Activated T-helper 1 cell treated with anti-CD3 and anti-CD28 coated beads, Interleukin-12 subunit alpha, Interleukin-12 subunit beta, Interleukin-2, Interleukin-4 antibody, amounts not matched to agents 30 ng/mL and 10 ng/mL and 1 ng/mL, durations not matched to agents 14 hours and 24 hours and 36 hours (primary cell): ENCODE measurements around the gene SRSF10. TPM values are rescaled to one million over a fixed set of nuclear protein-coding genes. Genes with fewer than 3 reads are reported as not detected.
"Not testable (repeated sequence)": the region's sequence is repeated elsewhere in the genome, so short reads cannot be mapped to it uniquely, and the experiment has no call there.

Experiments used
- DNase-seq: peaks from one replicate; pipeline ENCODE4 v3.0.0; 2021; ENCODE audit warnings: low spot score
- H3K27ac Mint-ChIP-seq: one replicate; pipeline ENCODE4 v1.8.0; 2021; ENCODE audit warnings: mild to moderate bottlenecking, mixed read lengths
- H3K27me3 Mint-ChIP-seq: one replicate; pipeline ENCODE4 v1.8.0; 2022; ENCODE audit warnings: mild to moderate bottlenecking, moderate library complexity, mixed read lengths; ENCODE audit not compliant: insufficient read depth
- H3K36me3 Mint-ChIP-seq: one replicate; pipeline ENCODE4 v1.8.0; 2021; ENCODE audit warnings: low read depth, mixed read lengths
- H3K4me1 Mint-ChIP-seq: one replicate; pipeline ENCODE4 v1.8.0; 2021; ENCODE audit warnings: low read depth, mixed read lengths
- H3K4me3 Mint-ChIP-seq: one replicate; pipeline ENCODE4 v1.8.0; 2021; ENCODE audit warnings: mild to moderate bottlenecking, moderate library complexity, mixed read lengths
- H3K9me3 Mint-ChIP-seq: one replicate; pipeline ENCODE4 v1.8.0; 2021; ENCODE audit warnings: mixed read lengths
- intact Hi-C: fragments of 100-400 bp; cut with micrococcal nuclease; formaldehyde crosslinking; loops from one replicate; pipeline ENCODE4 v1.15.1; 2024
- total RNA-seq: library from RNA; stranded (reverse); gene quantifications from 2 replicates; pipeline ENCODE4 v1.2.3, GENCODE V29; 2022

SRSF10 gene
- total RNA-seq, 1 donor from 2014 or later = 238 TPM

- intact Hi-C loops = no loop called here
These were observed 29.3 kb upstream of the SRSF10 start for GRCh38 chr1:24009406-24009805.

DNA sequence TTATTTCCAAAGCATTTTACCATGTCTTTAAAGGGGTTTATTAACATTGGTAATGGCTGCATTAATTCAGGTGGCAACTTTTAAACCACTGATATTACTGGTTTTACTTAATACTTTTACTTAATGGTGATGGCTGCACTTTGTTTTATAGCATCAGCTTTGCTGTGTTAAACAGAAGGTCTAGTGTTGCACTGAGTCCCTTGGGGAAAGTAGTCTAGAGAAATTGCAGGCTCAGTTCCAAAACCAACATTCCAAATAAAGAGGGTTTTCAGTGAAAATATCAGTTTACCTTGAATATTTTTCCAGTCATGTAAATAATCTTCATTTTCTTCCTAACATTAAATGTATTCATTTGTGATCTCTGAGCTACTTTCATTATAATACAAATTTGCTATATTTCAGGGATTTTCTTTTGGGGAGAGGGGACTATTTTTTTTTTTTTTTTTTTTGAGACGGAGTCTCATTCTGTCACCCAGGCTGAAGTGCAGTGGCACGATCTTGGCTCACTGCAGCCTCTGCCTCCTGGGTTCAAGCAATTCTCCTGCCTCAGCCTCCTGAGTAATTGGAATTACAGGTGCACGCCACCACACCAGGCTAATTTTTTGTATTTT is 28.6 kb upstream of the SRSF10 start:
- intact Hi-C loops = not testable (repeated sequence)

More at GRCh38 chr1:24009406-24009805, 29.3 kb upstream of the SRSF10 start:
- Mint-ChIP-seq H3K4me1 (no peaks in the 10 kb centered on the region), H3K9me3 (no peaks in the 10 kb centered on the region), H3K27me3 (peaks cover 7% of the 10 kb centered on the region), H3K27ac (no peak overlapping the region), H3K4me3 (no peak overlapping the region), H3K36me3 (no peaks in the 10 kb centered on the region)
- DNase-seq = no peak

DNA sequence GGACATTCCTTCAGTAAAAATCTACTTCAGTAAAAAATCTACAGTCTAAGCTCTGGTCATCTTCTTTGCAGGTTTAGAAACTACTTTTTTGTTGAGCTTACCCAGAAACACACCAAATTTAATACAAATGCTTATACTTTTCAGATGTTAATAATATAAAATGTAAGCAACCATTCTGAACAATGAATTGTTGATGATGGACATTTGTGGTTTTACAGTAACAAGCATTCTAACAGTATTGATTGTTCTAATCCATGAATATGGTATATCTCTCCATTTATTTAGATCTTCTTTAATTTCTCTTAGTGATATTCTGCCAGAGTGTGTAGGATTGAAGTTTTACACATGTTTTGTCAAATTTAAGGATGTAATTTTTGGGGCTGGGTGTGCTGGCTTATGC is 27.0 kb upstream of the SRSF10 start:
- H3K27me3 Mint-ChIP-seq = peaks cover 18% of the 10 kb centered on the region
- no peaks in the 10 kb centered on the region for H3K9me3 Mint-ChIP-seq
- H3K36me3 Mint-ChIP-seq = no peaks in the 10 kb centered on the region
- no peaks in the 10 kb centered on the region for H3K4me1 Mint-ChIP-seq
- no peak for DNase-seq
- intact Hi-C loops = no loop called here
- H3K27ac Mint-ChIP-seq = no peak overlapping the region
- H3K4me3 Mint-ChIP-seq = no peak overlapping the region

More for the DNA sequence above, 28.6 kb upstream of the SRSF10 start:
- not testable (repeated sequence) for H3K9me3 Mint-ChIP-seq, H3K4me3 Mint-ChIP-seq, H3K4me1 Mint-ChIP-seq, H3K36me3 Mint-ChIP-seq, H3K27ac Mint-ChIP-seq, DNase-seq
- peaks cover 10% of the 10 kb centered on the region for H3K27me3 Mint-ChIP-seq

DNA sequence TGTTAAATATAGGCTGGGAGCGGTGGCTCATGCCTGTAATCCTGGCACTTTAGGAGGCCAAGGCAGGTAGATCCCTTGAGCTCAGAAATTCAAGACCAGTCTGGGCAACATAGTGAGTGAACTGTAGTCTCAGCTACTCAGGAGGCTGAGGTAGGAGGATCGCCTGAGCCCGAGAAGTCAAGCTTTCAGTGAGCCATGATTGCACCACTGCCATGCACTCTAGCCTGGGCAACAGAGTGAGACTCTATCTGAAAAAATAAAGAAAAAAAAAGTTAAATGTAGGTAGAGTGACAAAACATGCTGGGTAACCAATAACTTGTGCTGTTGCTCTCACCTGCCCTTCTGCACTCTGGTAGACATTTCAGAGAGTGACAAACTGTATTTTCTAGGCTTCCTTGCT is 25.0 kb upstream of the SRSF10 start:
- no peaks in the 10 kb centered on the region for H3K9me3 Mint-ChIP-seq
- H3K4me1 Mint-ChIP-seq = no peaks in the 10 kb centered on the region
- H3K4me3 Mint-ChIP-seq = no peak overlapping the region
- intact Hi-C loops = no loop called here
- H3K27me3 Mint-ChIP-seq = peaks cover 21% of the 10 kb centered on the region
- H3K36me3 Mint-ChIP-seq = no peaks in the 10 kb centered on the region
- DNase-seq = no peak
- H3K27ac Mint-ChIP-seq = no peak overlapping the region

DNA sequence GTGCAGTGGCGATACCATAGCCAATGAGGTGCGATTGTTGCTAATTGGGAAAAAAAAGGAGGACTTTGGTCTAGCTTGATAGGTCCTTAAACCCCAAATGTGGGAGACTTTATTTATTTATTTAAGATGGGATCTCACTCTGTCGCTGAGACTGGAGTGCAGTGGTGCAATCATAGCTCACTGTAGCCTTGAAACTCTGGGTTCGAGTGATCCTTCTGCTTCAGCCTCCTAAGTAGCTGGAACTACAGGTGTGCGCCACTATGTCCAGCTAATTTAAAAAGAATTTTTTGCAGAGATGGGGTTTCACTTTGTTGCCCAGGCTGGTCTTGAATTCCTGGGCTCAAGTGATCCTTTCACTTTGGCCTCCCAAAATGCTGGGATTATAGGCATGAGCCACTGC is 24.0 kb upstream of the SRSF10 start:
- Mint-ChIP-seq H3K27me3 (peaks cover 23% of the 10 kb centered on the region), H3K9me3 (no peaks in the 10 kb centered on the region), H3K4me1 (no peaks in the 10 kb centered on the region), H3K27ac (no peak overlapping the region), H3K36me3 (no peaks in the 10 kb centered on the region), H3K4me3 (no peak overlapping the region)
- DNase-seq = no peak
- intact Hi-C loops = no loop called here

- Mint-ChIP-seq H3K27me3 (peaks cover 23% of the 10 kb centered on the region), H3K9me3 (no peaks in the 10 kb centered on the region), H3K4me3 (no peak overlapping the region), H3K4me1 (no peaks in the 10 kb centered on the region), H3K36me3 (no peaks in the 10 kb centered on the region), H3K27ac (no peak overlapping the region)
- intact Hi-C loops = no loop called here
- DNase-seq = no peak
These were observed 23.3 kb upstream of the SRSF10 start for GRCh38 chr1:24003331-24003972.

DNA sequence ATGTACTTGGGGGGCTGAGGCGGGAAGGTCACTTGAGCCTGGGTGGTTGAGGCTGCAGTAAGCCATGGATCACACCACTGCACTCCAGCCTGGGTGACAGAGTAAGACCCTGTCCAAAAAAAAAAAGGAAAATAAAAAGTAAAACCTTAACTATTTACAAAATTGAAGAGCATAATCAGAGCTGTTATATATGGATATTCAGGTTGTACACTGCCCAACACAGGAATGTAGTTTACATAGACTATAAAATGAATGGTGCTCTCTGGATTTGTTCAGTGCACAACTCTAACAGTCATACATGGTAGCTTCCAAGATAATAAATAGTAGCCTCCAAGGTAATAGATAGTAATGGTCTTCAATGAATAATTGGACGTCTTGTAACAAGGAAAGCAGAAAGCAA is 22.6 kb upstream of the SRSF10 start:
- Mint-ChIP-seq H3K36me3 (no peaks in the 10 kb centered on the region), H3K4me1 (no peaks in the 10 kb centered on the region), H3K27ac (no peak overlapping the region), H3K4me3 (no peak overlapping the region), H3K9me3 (no peaks in the 10 kb centered on the region), H3K27me3 (peaks cover 23% of the 10 kb centered on the region)
- intact Hi-C loops = no loop called here
- no peak for DNase-seq

- no peaks in the 10 kb centered on the region for H3K36me3 Mint-ChIP-seq
- intact Hi-C loops = no loop called here
- DNase-seq = no peak
- H3K27ac Mint-ChIP-seq = no peak overlapping the region
- H3K4me1 Mint-ChIP-seq = peaks cover 5% of the 10 kb centered on the region
- H3K9me3 Mint-ChIP-seq = no peaks in the 10 kb centered on the region
- H3K4me3 Mint-ChIP-seq = no peak overlapping the region
- H3K27me3 Mint-ChIP-seq = peaks cover 23% of the 10 kb centered on the region
These were observed 19.1 kb upstream of the SRSF10 start for GRCh38 chr1:23999156-23999671.

- peaks cover 5% of the 10 kb centered on the region for H3K4me1 Mint-ChIP-seq
- H3K4me3 Mint-ChIP-seq = no peak overlapping the region
- no peaks in the 10 kb centered on the region for H3K36me3 Mint-ChIP-seq
- no peaks in the 10 kb centered on the region for H3K9me3 Mint-ChIP-seq
- no peak for DNase-seq
- H3K27ac Mint-ChIP-seq = no peak overlapping the region
- peaks cover 14% of the 10 kb centered on the region for H3K27me3 Mint-ChIP-seq
- intact Hi-C loops = no loop called here
These were observed 17.7 kb upstream of the SRSF10 start for GRCh38 chr1:23997812-23998211.

DNA sequence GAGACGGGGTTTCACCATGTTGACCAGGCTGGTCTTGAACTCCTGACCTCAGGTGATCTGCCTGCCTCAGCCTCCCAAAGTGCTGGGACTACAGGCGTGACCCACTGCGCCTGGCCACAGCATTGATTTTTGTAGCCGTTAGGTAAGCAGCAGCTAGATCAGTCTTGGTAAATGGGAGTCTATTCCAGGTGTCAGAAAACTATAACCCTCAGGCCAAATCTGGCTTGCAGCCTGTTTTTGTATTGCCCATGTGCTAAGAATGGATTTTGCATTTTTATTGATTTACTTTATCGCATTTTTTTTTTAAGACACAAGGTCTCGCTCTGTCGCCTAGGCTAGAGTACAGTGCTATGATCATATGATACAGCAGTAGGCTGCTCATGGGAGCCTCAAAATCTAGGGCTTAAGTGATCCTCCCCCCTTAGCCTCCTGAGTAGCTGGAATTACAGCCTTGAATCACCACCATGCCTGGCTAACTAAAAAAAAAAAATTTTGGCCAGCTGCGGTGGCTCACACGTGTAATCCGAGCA is 16.6 kb upstream of the SRSF10 start:
- Mint-ChIP-seq H3K27me3 (peaks cover 8% of the 10 kb centered on the region), H3K9me3 (no peaks in the 10 kb centered on the region), H3K27ac (no peak overlapping the region), H3K4me3 (no peak overlapping the region), H3K4me1 (peaks cover 5% of the 10 kb centered on the region), H3K36me3 (no peaks in the 10 kb centered on the region)
- intact Hi-C loops = no loop called here
- DNase-seq = no peak

DNA sequence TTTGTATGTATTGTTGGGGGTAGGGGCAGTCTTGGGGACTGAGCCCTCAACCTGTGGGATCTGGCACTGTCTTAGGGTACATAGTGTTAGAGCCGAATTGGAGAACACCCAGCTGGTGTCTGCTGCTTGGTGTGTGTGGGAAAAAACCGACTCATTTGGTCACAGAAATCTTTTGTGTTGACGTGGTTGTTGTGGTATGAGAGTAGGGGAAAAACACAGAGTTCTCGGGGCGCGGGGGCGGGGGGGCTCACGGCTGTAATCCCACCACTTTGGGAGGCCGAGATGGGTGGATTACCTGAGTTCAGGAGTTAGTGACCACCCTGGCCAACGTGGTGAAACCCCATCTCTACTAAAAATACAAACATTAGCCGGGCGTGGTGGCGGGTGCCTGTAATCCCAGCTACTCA is 15.3 kb upstream of the SRSF10 start:
- no peak for DNase-seq
- peaks cover 5% of the 10 kb centered on the region for H3K27me3 Mint-ChIP-seq
- no peaks in the 10 kb centered on the region for H3K36me3 Mint-ChIP-seq

DNA sequence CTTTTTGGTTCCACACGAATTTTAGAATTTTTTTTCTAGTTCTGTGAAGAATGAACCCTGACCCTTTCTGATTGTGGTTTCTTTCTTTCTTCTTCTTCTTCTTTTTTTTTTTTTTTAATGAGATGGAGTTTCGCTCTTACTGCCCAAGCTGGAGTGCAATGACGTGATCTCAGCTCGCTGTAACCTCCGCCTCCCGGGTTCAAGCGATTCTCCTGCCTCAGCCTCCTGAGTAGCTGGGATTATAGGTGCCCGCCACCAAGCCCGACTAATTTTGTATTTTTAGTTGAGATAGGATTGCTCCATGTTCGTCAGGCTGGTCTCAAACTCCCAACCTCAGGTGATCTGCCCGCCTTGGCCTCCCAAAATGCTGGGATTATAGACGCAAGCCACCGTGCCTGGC is 11.9 kb upstream of the SRSF10 start:
- H3K4me3 Mint-ChIP-seq, H3K27me3 Mint-ChIP-seq, intact Hi-C loops, H3K9me3 Mint-ChIP-seq, H3K27ac Mint-ChIP-seq, H3K4me1 Mint-ChIP-seq, H3K36me3 Mint-ChIP-seq, DNase-seq: not testable (repeated sequence)

More for the DNA sequence above, 15.3 kb upstream of the SRSF10 start:
- Mint-ChIP-seq H3K4me3 (no peak overlapping the region), H3K9me3 (no peaks in the 10 kb centered on the region), H3K27ac (no peak overlapping the region), H3K4me1 (peaks cover 5% of the 10 kb centered on the region)
- intact Hi-C loops = no loop called here

GRCh38 chr1:23989263-23989662 is 9.1 kb upstream of the SRSF10 start:
- no peaks in the 10 kb centered on the region for H3K36me3 Mint-ChIP-seq
- intact Hi-C loops = loop anchor here (10.0 kb wide), 1 partner anchor 656 kb away; the partner anchor contains the start of gene SRRM1
- H3K9me3 Mint-ChIP-seq = no peaks in the 10 kb centered on the region
- H3K27me3 Mint-ChIP-seq = no peaks in the 10 kb centered on the region
- H3K27ac Mint-ChIP-seq = no peak overlapping the region
- no peak overlapping the region for H3K4me3 Mint-ChIP-seq
- no peak for DNase-seq
- no peaks in the 10 kb centered on the region for H3K4me1 Mint-ChIP-seq
